Muscle layer of duodenum (tissue), 2 donors: ENCODE data around the gene POTEM.
"Not testable (repeated sequence)": the region's sequence is repeated elsewhere in the genome, so short reads cannot be mapped to it uniquely, and the experiment has no call there.

Experiments
- H3K27ac ChIP-seq: one replicate; pipeline ENCODE4 v1.7.0; 2013; ENCODE audit warnings: mild to moderate bottlenecking, low read length
- H3K27me3 ChIP-seq: one replicate; pipeline ENCODE4 v1.7.0; 2013; ENCODE audit warnings: low read depth, mild to moderate bottlenecking, control low read depth, low read length
- H3K36me3 ChIP-seq, 2 donors: one replicate each; pipeline ENCODE4 v1.7.0; 2013; ENCODE audit warnings: low read length in 2 of 2, control low read depth in 1 of 2, mild to moderate bottlenecking in 1 of 2; ENCODE audit not compliant: insufficient read depth in 2 of 2, control insufficient read depth in 1 of 2
- H3K4me1 ChIP-seq, 2 donors: one replicate each; pipeline ENCODE4 v1.7.0; 2013; ENCODE audit warnings: low read length in 2 of 2, mild to moderate bottlenecking in 2 of 2, control low read depth in 1 of 2, moderate library complexity in 1 of 2; ENCODE audit not compliant: insufficient read depth in 2 of 2, control insufficient read depth in 1 of 2
- H3K4me3 ChIP-seq, 2 donors: one replicate each; pipeline ENCODE4 v1.7.0; 2013; ENCODE audit warnings: low read length in 2 of 2, low read depth in 1 of 2, mild to moderate bottlenecking in 1 of 2
- H3K9me3 ChIP-seq, 2 donors: one replicate each; pipeline ENCODE4 v1.7.0; 2013; ENCODE audit warnings: low read length in 2 of 2, control low read depth in 1 of 2, mild to moderate bottlenecking in 1 of 2; ENCODE audit not compliant: control insufficient read depth in 1 of 2
- donor health status: healthy.

POTEM gene

DNA sequence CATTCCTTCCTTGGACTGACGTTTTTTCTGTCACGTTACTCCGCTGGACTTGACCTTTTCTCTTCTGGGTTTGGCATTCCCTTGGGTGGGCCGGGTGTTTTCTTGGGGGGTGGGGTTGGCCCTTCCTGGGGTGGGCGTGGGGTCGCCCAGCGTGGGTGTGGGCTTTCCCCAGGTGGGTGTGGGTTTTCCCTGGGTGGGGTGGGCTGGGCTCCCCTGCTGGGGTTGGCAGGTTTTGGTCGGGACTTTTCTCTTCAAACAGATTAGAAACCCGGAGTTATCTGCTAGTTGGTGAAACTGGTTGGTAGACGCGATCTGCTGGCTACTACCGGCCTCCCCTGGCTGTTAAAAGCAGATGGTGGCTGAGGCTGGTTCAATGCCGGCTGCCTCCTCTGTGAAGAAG, at the start of gene POTEM:
POTEM (plus strand) TSS at position 301 of the 400 bp plus-strand sequence; CDS start at position 353, 52 bp downstream.
- not testable (repeated sequence) for H3K27ac ChIP-seq, H3K27me3 ChIP-seq, H3K9me3 ChIP-seq, H3K4me3 ChIP-seq, H3K4me1 ChIP-seq, H3K36me3 ChIP-seq

DNA sequence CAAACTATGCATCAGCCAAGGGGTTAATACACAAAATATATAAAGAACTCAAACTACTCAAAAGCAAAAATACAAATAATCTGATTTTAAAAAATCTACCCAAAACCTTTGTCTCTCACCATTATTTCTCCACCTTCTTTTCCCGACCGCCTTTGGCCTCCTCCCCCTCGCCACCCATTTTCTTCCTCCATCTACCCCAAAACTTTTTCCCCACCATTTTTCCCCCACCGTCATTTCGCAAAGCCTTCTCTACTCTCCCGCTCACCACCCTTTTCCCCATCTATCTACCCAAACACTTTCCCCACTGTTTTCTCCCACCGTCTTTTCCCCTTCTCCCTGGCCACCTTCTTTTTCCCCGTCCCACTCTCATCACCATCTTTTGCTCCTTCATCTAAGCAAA, 48.9 kb upstream of the POTEM start:
- H3K27ac ChIP-seq, H3K27me3 ChIP-seq, H3K4me3 ChIP-seq, H3K9me3 ChIP-seq, H3K36me3 ChIP-seq, H3K4me1 ChIP-seq: not testable (repeated sequence)

DNA sequence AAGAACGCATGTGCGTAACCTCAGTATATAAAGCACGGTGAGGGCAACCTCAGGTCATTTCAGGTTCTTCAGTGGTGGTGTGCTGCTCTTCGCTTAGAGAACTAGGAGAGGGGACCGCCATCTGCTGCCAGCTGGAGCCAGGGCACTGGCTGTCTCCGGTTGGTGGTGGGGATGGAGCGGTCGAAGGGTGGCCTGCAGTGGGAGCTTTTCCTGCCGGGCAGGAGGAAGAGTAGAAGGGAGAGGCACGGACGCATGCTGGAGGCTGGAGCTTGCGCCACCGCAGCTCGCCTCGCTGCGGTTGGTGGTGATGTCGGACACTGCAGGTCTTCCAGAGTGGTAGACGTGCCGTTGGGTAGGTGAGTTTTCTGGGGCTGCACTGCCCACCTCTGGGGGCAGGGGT, 47.2 kb upstream of the POTEM start:
- H3K9me3 ChIP-seq, H3K4me3 ChIP-seq, H3K27me3 ChIP-seq, H3K36me3 ChIP-seq, H3K4me1 ChIP-seq, H3K27ac ChIP-seq: not testable (repeated sequence)

DNA sequence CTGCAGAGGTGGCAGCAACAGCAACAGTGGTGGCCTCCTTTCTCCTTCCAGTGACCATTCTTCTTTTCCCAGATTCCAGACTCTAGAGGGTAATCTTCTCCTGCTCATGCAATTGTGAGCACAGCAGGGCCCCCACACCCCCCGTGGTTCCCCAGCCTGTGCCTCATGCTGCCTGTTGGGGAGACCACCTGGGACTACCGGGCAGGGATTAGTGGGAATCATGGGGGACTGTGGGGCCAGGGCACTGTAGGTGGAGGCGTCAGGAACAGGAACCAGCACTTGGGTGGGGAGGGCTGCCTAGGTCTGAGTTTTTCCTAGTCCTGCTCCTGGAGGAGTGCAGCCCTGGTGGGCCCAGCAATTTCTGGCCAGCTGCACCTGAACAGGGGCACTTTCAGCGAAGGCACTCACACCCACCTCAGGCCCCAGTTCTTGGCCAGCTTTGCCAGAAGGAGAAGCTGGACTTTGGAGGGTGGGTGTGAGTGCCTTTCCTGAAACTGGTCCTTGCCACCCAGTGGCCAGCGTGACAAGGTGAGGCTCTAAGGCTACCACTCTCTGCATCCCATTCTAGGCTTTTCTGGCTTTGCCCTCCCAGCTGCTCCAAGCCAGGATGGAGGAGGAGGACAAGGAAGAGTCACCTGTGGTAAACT, 46.1 kb upstream of the POTEM start:
- not testable (repeated sequence) for H3K27ac ChIP-seq, H3K4me1 ChIP-seq, H3K9me3 ChIP-seq, H3K27me3 ChIP-seq, H3K36me3 ChIP-seq, H3K4me3 ChIP-seq

DNA sequence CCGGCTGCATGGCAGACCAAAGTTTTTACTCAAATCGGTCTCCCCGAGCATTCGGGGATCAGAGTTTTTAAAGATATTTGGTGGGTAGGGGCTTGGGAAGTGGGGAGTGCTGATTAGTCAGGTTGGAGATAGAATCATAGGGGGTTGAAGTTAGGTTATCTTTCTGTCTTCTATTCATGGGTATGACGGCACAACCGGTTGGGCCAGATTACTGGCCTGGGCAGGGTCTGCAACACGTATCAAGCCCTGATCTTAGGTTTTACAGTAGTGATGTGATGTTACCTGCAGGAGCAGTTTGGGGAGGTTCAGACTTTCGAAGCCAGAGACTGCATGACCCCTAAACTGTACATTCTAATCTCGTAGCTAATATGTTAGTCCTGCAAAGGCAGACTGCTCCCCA, 30.4 kb upstream of the POTEM start:
- H3K4me1 ChIP-seq, H3K4me3 ChIP-seq, H3K27ac ChIP-seq, H3K27me3 ChIP-seq, H3K9me3 ChIP-seq, H3K36me3 ChIP-seq: not testable (repeated sequence)

DNA sequence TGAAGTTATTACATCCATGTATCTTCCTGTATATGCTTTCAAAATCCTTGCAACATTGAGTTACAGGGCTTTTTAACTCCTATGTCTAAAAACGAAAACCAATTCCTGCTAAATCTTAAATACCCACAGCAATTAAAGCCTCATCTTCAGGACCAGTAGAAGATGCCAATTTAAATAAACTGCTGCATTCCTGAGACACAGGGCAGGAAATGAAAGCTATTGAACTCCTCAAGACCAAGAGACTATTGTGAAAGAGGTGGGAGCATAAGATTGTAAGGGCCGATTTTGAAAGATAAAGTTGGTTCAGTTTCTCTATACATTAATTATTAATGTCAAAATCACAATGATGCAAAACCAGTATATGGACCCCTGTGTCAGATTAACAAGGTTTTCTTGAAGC, 28.5 kb upstream of the POTEM start:
- H3K27ac ChIP-seq = not testable (repeated sequence)

DNA sequence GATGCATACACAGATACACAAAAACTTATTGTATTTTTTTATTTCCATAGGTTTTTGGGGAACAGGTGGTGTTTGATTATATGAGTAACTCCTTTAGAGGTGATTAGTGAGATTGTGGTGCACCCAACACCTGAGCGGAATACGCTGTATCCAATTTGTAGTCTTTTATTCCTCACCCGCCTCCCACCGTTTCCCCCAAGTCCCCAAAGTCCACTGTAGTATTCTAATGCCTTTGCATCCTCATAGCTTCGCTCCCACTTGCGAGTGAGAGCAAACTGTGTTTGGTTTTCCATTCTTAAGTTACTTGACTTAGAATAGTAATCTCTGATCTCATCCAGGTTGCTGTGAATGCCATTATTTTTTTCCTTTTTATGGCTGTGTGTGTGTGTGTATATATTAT, 17.3 kb upstream of the POTEM start:
- not testable (repeated sequence) for H3K27ac ChIP-seq, H3K9me3 ChIP-seq, H3K4me3 ChIP-seq, H3K4me1 ChIP-seq, H3K27me3 ChIP-seq, H3K36me3 ChIP-seq

More for the DNA sequence above, 28.5 kb upstream of the POTEM start:
- H3K9me3 ChIP-seq, H3K27me3 ChIP-seq, H3K36me3 ChIP-seq, H3K4me3 ChIP-seq, H3K4me1 ChIP-seq: not testable (repeated sequence)

DNA sequence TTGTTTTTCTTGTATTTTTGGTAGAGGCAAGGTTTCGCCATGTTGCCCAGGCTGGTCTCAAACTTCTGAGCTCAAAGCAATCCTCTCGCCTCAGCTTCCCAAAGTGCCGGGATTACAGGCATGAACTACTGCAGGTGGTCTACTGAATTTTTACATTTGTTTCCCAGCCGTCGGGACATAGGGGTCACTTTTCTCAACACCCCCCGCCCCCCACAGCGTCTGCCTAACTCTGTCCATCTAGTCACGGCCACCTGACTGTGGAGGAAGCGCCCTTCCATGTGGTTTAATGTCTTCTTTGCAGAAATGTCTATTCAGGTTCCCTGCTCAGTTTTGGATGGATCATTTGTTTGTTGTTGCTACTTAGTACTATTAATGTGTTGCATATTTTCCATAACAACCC, 14.1 kb upstream of the POTEM start:
- H3K27ac ChIP-seq, H3K36me3 ChIP-seq, H3K4me1 ChIP-seq, H3K27me3 ChIP-seq, H3K4me3 ChIP-seq, H3K9me3 ChIP-seq: not testable (repeated sequence)

DNA sequence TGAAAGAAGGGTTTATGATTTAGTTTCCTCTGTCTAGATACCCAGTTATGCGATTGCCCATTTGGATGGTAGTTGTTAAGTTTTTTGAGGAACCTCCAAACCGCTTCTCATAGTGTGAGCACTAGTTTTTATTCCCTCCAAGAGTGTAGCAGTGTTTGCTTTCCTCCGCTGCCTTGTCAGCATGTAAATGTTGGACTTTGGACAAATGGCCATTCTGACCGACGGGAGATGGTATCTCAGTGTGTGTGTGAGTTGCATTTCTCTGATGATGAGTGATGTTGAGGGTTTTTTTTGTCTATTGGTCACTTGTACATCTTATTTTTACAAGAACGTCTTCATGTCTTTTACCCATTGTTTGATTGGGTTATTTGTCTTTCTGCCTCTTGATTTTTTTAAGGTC, 11.4 kb upstream of the POTEM start:
- H3K4me1 ChIP-seq = not testable (repeated sequence)

DNA sequence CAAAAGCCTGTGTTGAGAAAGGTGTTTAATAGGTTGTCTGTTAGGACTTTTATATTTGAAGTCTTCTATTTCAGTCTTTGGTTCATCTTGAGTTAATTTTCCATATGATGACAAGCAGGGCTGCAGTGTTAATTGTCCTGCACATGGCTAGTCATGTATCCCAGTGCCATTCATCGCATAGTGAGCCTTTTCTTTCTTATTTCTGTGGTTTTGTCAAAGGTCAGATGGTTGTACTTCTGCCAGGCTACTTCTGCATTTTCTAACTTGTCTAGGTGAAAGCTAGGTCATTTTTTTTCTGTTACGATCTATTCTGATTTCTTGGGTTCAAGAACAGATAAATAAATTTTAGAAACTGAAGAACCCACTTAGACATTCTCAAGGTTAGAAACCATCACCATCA, 5.7 kb upstream of the POTEM start:
- H3K4me3 ChIP-seq, H3K36me3 ChIP-seq, H3K9me3 ChIP-seq, H3K27ac ChIP-seq, H3K4me1 ChIP-seq, H3K27me3 ChIP-seq: not testable (repeated sequence)

More for the DNA sequence above, 11.4 kb upstream of the POTEM start:
- not testable (repeated sequence) for H3K27me3 ChIP-seq, H3K36me3 ChIP-seq, H3K27ac ChIP-seq, H3K9me3 ChIP-seq, H3K4me3 ChIP-seq

DNA sequence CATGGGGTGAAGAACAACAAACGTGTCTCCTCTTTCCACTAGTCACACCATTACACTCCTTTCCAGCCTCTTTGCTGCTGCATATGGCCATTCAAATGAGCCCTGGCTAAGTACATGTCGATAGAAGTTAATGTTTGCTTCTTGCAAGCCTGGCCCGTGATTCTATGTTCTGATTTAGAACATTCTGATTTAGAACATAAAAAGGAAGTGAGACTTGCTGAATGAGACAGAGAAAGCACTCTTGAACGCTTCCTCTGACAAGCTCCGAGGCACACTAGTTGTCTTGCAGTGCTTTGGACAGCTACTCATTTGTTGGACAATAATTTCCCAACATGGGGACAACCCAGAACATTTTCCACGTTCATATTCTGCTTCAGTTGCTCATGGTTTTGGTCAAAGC, 5.1 kb upstream of the POTEM start:
- not testable (repeated sequence) for H3K4me3 ChIP-seq, H3K27ac ChIP-seq, H3K4me1 ChIP-seq, H3K36me3 ChIP-seq, H3K27me3 ChIP-seq, H3K9me3 ChIP-seq

DNA sequence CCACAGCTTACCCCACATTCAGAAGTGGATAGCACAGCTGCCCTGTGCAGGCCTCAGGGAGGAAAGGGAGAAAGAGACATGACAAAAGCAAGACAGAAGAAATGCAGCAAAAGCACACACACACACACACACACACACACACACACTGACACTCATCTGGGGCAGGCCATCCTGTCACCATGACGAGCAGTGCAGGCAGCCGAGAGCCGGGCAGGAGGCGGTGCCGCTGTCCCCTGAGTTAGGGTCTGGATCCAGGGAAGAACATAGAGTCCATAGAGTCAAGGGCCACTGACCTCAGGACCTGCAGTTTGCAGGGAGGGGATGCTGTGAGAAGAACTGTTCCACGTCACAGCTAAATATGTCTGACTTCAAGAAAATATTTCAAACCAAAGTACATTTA, 4.0 kb upstream of the POTEM start:
- not testable (repeated sequence) for H3K9me3 ChIP-seq, H3K4me1 ChIP-seq, H3K27ac ChIP-seq, H3K36me3 ChIP-seq, H3K4me3 ChIP-seq, H3K27me3 ChIP-seq
